CD1c-positive myeloid dendritic cell (primary cell): ENCODE measurements around the gene CACNA1C.
"Not testable (repeated sequence)": the region's sequence is repeated elsewhere in the genome, so short reads cannot be mapped to it uniquely, and the experiment has no call there.

Experiments
- DNase-seq: peaks from one replicate; pipeline ENCODE4 v3.0.0-alpha.2; 2016; ENCODE audit errors: extremely low spot score

Gene CACNA1C

DNA sequence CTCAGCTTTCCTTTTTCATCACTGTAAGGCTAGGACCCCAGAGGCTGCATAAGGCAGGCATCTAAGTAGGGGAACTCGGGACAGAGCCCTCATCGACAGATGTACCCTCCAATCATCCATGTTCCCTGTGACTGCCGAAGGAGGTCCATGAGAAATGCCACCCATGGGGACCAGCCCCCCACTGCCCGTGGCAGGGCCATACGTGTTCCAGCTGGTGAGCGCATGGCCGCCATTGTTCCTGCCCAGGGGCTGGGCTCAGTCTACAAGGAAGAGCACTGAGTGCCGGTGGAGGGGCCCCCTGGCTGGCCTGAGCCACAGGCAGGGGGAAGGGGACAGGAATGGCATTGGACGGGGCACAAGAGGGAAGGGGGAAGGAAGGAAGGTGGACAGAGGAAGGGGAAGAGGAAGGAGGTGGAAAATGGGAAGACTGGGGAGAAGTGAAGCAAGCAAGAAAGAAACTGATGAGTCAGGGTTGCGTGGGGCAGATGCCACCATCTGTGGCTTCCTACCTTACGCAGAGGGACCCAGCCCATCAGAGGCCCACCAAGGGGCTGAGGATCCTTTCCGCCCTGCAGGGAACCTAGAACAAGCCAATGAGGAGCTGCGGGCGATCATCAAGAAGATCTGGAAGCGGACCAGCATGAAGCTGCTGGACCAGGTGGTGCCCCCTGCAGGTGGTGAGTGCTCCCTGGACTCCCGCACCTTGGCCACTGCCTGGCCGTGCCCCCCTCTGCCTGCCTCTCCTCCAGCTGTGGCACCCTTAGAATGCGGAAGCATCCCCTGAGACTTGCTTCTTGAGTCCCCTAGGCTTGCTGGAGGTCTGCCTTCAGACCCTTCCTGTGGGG, 621.4 kb downstream of the CACNA1C start:
- DNase-seq = no peak

DNA sequence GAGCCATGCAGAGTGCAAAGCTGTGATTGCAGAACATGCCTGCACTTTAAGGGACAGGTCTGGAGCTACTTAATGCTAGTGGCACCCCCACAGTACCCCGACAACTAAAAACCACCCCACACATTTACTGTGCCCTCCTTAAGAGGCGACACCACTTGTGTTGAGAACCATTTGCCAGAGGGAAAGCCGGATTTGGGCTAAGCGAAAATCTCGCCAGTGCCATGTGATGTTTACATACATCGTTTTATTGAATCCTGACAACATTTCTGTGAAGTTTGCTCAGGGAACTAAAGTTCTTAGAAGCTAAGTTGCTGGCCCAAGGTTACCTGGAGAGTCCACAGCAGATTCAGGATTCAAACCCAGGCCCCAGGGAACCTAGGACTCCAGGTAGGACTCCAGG, 623.0 kb downstream of the CACNA1C start:
- DNase-seq = no peak

DNA sequence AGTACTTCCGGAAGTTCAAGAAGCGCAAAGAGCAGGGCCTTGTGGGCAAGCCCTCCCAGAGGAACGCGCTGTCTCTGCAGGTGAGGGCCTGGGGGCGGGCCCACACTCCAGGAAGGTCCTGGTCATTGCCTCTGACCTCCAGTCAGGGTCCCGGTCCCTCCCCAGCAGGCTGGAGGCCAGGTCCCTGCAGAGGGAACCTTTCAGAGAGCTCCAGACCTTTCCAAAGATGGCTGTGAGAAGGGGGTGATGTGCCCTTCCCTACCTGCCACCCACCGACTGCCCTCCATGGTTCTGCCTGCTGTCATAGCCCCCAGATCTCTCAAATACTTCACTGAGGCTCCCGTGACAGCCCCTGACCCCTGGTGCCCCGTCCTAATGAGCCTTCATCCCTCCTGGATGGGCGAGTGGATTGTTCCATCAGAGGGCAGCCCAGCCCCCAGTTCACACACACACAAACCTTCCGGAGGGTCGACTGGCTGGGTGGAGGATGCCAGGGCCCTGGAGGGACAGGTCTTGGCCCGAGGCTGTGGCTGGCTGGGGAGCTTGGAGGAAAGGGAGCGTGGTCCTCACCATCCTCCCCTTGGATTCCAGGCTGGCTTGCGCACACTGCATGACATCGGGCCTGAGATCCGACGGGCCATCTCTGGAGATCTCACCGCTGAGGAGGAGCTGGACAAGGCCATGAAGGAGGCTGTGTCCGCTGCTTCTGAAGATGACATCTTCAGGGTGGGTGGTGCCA, 624.5 kb downstream of the CACNA1C start:
- no peak for DNase-seq

DNA sequence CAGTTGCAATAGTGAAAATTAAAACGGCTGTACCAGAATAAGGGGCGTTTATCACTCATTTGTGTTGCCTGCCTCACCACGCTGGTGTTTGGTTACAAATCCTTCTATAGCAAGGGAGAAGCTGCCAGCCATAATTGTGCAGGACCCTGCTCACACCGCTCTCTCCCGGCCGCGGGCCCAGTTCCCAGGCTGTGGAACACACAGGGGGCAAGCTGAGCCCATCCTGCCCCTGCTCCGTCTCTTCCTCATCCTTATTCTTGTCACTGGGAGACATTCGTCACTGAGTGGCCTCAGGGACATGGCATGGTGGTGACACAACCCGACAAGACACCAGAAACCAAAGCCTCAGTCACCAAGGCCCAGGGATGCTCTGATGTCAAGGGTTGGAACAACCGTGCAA, 625.6 kb downstream of the CACNA1C start:
- no peak for DNase-seq

DNA sequence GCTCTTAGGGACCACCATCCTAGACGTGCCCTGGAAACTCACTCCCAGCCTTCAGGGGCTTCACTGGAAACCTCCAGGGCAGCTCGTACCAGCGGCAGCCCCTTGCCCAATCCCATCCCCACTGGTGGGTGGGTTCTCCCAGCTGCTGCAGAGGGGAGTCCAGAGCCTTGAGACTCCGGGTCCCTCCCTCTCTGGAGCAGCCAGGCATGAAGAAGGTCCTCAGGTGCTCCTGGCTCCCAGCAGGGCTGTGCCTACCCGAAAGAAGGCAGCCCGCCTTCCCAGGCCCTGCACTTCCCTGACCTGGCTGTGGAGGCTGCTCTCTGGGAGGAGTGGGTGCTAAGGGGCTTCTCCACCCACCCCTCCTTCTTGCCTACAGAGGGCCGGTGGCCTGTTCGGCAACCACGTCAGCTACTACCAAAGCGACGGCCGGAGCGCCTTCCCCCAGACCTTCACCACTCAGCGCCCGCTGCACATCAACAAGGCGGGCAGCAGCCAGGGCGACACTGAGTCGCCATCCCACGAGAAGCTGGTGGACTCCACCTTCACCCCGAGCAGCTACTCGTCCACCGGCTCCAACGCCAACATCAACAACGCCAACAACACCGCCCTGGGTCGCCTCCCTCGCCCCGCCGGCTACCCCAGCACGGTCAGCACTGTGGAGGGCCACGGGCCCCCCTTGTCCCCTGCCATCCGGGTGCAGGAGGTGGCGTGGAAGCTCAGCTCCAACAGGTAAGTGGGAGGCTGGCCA, 626.5 kb downstream of the CACNA1C start:
- no peak for DNase-seq

DNA sequence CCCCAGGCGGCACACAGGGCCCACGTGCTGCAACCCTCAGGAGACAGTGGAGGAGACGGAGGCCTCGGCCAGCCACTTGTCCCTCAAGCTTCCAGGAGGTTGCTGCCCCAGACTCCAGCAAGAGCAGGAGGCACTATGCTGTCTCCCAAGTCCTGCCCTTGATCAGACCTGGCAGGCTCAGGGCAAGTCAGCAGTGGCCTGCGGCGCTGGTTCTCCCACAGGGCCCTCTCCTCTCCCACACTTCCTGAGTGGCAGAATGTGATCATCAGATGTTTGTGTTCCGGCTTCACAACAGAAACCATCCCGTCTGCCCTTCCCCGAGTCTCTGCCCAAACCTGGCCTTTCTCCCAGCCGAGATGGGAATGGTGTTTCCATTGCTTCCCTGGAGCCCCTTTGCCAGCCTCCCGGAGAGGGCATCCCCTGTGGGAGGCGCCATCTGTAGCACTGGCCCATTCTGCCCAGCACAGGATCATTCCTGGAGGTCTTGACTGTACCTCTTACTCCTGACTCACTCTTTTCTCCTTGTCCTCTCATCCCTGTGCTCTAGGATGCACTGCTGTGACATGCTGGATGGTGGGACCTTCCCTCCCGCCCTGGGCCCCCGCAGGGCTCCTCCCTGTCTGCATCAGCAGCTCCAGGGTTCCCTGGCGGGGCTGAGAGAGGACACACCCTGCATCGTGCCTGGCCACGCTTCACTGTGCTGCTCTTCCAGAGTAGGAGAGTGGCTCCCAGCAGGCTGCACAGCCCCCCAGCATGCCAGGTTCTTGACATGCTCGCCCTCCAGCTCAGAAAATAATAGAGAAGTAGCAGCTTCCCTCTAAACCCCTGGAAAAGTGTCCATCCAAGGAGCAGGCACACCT, 627.3 kb downstream of the CACNA1C start:
- no peak for DNase-seq

DNA sequence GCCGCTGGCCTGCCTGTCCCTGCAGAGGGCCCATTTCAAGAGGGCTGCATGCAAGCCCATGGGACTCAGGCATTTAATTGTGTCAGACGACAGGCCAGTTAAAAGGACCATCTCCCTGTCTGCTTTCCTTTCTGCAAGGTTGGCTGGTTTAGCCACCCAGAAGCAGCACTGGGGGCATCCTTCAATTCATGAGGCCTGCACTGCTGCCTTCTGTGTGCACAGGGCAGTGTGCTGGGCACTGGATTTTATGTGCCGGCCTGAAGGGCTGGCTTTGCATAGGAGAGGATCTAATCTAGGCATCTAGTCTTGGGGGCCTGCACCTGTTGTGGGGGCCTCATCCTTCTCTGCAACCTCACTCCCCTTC, 627.9 kb downstream of the CACNA1C start:
- no peak for DNase-seq

DNA sequence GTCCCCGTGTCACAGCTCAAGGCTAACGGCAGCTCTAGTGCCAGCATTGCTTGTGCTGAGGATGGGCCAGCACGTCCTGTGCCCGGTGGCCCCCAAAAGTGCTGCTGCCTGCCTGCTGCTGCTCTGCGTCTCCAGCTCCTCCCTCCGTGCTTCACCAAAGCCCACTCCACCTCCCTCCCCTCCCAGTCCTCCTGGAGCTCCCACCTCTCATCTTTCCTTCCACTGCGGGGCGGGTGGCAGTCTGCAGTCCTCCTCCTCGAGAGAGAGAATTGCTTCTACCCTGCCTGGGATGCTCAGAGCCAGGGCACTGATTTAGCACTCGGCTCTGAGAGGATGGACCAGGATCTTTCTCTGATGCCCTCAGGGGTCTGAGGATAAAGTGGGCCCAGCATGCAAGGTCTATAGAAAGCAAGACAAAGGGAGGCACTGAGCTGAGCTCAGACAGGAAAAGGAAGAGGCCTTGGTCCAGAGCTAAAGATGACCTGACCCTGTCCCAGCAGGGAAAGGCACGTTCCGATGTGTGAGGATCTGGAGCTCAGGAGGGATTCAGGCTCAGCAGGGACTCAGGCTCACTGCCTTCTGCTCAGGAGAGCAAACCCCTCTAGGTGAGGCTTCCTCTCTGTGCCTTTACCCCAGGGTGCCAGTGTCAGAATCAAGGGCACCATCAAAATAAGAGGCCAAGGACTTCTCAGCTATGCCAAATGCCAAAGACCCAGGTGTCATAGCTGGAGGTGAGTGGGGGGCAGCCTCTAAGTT, 628.8 kb downstream of the CACNA1C start:
- no peak for DNase-seq

DNA sequence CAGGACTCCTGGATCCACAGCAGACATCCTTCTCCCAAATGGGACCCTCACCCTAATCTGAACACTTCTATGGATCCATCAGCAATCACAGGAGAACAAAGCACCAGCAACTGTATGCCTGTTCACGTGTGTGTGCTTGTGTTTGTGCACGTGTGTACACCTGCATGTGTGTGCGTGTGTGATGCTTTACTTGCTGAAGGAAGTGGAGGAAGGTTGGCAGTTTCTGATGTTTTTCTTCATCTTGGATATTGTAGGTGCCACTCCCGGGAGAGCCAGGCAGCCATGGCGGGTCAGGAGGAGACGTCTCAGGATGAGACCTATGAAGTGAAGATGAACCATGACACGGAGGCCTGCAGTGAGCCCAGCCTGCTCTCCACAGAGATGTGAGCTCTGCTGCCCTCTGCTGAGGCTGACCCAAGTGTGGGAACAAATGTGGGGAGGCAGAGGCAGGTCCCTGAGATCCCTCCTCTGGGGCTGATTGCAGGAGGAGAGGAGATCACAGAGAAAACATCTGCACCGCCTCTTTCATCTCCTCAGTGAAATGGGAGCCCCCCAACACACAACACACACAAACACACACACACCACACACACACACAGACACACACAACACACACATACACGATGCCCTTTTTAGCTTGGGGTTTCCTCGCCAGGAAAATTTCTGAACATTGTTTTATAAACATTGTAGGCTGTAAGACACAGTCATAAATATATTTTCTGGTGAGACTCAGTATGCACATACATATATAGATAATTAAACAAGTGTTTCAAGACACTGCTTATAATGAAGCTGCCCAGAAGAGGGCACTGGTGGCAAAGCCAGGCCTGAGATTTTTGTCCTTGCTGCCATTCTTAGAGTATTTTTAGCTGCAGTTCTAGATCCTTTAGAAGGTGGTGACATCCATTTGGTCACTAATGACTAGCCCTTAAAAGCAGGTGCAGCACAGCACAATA, 629.8 kb downstream of the CACNA1C start:
- peak; percentile 50 for DNase-seq

DNA sequence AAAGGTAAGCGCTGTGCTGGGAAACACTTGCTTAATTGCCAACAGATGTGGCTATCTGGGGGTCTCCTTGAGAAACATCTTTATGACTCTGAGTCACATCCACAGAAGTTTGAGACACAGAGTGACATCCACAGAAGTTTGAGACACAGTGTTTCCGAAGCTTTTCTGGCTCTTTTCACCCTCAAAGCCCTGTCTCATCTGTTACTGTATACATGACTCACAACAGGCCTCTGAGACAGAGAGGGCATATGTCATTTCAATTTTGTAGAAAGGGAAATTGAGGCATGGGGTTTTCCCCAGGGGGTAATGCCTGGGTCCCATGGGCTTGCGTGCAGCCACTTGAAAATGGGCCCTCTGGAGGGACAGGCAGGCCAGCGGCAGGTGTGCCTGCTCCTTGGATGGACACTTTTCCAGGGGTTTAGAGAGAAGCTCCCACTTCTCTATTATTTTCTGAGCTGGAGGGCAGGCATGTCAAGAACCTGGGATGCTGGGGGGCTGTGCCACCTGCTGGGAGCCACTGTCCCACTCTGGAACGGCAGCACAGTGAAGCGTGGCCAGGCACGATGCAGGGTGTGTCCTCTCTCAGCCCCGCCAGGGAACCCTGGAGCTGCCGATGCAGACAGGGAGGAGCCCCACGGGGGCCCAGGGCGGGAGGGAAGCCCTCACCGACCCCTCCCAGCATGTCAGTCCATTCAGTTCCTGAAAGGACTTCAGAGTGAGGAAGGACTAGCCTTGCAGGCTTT, 630.7 kb downstream of the CACNA1C start:
- DNase-seq = no peak

DNA sequence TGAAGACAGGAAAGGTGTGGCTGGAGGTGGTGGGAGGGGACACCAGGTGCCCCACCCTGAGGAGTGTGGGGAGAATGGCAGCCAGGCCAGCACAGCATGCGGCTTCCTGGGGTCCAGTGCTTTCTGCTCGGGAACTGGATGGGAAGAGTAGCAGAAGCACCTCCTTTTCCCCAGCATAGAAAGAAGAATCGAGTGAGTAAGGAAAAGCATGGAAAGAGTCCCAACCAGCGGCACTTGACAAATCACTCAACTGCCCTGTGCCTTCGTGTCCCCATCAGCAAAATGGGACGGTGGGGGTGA, 631.2 kb downstream of the CACNA1C start:
- not testable (repeated sequence) for DNase-seq

DNA sequence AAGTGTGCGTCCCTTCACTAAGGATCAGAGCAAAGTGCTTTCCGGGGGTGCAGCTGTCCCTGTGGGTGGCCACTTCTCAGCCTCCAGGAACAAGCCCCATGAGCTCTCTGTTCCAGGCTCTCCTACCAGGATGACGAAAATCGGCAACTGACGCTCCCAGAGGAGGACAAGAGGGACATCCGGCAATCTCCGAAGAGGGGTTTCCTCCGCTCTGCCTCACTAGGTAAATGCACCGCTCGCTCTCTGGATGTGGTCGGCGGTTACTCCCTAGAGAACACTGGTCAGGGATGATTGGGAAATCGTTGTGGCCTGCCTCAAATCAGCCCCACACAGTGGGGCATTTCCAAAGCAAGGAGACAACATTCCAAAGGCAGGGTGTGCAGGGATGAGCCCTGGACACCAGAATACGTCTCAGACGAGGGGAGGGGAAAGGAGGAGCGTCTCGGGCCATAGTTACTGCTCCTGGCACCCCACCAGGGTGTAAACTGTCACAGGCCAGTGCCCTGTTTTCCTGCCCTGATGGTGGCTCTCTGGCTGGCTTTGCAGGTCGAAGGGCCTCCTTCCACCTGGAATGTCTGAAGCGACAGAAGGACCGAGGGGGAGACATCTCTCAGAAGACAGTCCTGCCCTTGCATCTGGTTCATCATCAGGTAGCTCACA, 633.0 kb downstream of the CACNA1C start:
- not testable (repeated sequence) for DNase-seq

DNA sequence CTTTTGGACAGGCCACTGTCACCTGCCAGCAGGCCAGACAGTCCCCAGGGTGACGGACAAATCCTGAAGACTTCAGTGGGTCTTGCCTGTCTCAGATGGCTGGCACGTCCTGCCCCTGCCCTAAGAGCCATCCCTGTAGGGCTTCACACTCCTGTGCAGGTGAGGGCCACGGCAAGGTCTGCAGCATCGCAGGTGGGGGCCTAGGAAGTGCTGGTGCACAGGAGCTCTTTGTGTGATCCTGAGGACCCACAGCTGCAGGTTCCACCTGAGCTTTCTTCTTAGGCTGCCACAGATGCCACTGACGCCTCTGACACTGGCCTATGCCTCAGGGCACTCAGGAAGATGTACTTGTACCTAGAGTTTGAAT, 633.5 kb downstream of the CACNA1C start:
- DNase-seq = no peak

DNA sequence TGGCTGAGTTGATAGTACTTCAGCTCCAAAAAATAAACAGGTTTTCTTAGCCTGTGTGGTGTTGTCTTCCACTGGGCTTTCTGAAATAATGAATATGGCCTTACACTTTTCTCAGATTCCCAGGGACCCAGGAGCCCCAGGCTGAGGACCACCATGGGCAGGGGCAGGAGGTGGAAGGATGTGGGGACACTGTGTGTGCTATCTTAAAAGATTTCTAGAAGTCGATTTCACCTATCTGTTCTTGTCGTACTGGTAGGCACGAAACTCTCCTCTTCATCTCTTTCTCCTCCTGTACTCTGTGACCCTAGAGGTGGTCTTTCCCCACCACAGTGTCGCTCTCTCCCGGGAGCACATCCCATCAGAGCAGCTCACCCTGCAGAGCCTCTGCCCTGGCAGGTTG, 634.3 kb downstream of the CACNA1C start:
- no peak for DNase-seq

DNA sequence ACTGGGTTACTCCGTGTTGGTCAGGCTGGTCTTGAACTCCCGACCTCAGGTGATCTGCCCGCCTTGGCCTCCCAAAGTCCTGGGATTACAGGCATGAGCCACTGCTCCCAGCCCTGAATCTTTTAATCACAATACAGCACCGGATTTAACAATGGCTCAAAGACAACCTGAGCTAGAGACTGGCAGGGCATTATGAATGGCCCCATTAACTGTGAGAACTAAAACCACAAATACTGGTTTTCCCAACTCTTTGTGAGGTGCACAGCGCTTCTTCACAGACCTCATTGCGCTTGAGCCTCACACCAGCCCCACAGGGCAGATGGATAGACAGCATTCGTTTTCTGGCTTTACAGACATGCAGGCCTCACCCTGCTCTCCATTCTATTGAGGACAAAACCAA, 634.9 kb downstream of the CACNA1C start:
- DNase-seq = no peak

DNA sequence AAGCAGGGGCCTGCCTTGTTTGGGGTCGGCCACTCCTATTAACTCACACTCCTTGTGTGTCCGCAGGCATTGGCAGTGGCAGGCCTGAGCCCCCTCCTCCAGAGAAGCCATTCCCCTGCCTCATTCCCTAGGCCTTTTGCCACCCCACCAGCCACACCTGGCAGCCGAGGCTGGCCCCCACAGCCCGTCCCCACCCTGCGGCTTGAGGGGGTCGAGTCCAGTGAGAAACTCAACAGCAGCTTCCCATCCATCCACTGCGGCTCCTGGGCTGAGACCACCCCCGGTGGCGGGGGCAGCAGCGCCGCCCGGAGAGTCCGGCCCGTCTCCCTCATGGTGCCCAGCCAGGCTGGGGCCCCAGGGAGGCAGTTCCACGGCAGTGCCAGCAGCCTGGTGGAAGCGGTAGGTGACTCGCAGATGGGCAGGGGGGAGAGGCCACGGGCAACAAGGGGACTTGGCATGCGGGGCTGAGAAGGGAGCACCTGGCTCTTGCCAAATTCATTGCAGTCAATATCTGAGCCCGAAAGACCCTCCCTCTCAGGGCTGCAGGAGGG, 635.7 kb downstream of the CACNA1C start:
- no peak for DNase-seq

DNA sequence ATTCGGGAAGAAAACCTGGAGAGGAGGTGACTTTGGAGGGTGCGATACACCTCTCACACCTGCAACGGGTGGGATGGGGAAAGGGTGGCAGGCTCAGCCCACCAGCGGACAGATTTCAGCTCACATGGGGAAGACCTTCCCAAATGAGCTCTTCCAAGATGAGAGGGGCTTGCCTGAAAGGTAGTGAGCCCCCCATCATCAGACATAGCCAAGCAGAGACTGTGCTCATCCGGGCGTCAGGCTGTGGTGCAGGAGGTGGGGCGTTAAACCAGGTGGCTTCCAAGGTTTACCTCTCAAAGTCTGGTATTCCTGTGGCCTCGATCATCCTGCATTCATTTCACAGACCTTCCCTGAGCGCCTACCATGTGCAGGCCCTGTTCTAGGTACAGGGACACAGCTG, 636.6 kb downstream of the CACNA1C start:
- no peak for DNase-seq

DNA sequence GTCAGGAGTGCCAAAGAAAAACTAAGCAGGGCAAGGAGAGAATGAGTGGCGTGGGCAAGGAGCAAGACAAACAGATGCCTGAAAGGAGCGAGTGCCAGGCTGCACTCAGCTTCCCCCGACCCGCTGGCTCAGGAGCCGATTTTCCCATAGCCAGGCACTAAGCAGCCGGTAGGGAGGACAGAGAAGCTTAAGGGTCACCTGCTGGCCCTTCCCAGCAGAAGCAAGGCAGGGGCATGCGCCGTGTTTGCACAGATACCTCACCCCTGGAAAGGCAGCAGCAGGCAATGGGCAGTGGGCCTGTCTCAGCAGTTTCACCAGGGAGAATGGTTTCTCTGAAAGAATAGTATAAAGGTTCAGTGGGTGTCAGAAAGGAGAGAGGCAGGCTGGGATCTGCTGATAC, 637.1 kb downstream of the CACNA1C start:
- no peak for DNase-seq
